A549 (cell line): Measurements from ENCODE around the gene GLT1D1.

Experiments
- CTCF ChIP-seq: fragments of >200 bp; sonication (Bioruptor Twin); formaldehyde crosslinking; IDR thresholded peaks from 3 replicates; pipeline ENCODE4 v1.5.1; 2016
- ESRRA ChIP-seq: fragments of 150-350 bp; IDR thresholded peaks from 2 replicates; pipeline ENCODE4 v1.6.1; 2014; ENCODE audit warnings: mild to moderate bottlenecking, low read length, borderline replicate concordance
- FOSL2 ChIP-seq, 2 experiments: fragments of 450-650 bp in 1 of 2; fragments of >200 bp in 1 of 2; sonication (Bioruptor Twin) in 1 of 2; formaldehyde crosslinking; IDR thresholded peaks; 2 replicates each; pipeline versions ENCODE4 v1.5.0 to v1.6.1; 2016 to 2020; ENCODE audit warnings: mild to moderate bottlenecking in 1 of 2, moderate library complexity in 1 of 2
- GATA3 ChIP-seq: IDR thresholded peaks from 2 replicates; pipeline ENCODE4 v1.6.1; 2012; ENCODE audit warnings: borderline replicate concordance
- JUNB ChIP-seq: fragments of >200 bp; sonication (Bioruptor Twin); formaldehyde crosslinking; IDR thresholded peaks from 2 replicates; pipeline ENCODE4 v1.6.1; 2016
- KDM1A ChIP-seq: fragments of 200-600 bp; sonication (generic); IDR thresholded peaks from 2 replicates; pipeline ENCODE4 v1.6.1; 2016; ENCODE audit warnings: low read depth, mild to moderate bottlenecking
- MAX ChIP-seq: IDR thresholded peaks from 2 replicates; pipeline ENCODE4 v1.6.1; 2012
- NFE2L2 ChIP-seq: fragments of 150-350 bp; conservative IDR thresholded peaks from 2 replicates; pipeline ENCODE4 v1.6.1; 2014; ENCODE audit warnings: low read length
- POLR2A ChIP-seq: IDR thresholded peaks from 2 replicates; pipeline ENCODE4 v1.6.1; 2012; ENCODE audit warnings: mild to moderate bottlenecking, low read length
- RAD21 ChIP-seq, 2 experiments: fragments of >200 bp in 1 of 2; sonication (Bioruptor Twin) in 1 of 2; formaldehyde crosslinking in 1 of 2; IDR thresholded peaks in 1 of 2; conservative IDR thresholded peaks in 1 of 2; 2 replicates in 1 of 2; 3 replicates in 1 of 2; pipeline ENCODE4 v1.6.1; 2012 to 2018; ENCODE audit warnings: inconsistent platforms in 1 of 2
- REST ChIP-seq: fragments of 200-600 bp; sonication (generic); IDR thresholded peaks from 2 replicates; pipeline ENCODE4 v1.6.1; 2016; ENCODE audit warnings: antibody characterized with exemption, mild to moderate bottlenecking, moderate library complexity
- RFX5 ChIP-seq: fragments of 450-650 bp; IDR thresholded peaks from 2 replicates; pipeline ENCODE4 v1.7.1; 2014; ENCODE audit warnings: antibody characterized with exemption, mild to moderate bottlenecking, moderate library complexity
- TP53 ChIP-seq: fragments of 250-450 bp; sonication (Bioruptor Pico); IDR thresholded peaks from 2 replicates; pipeline ENCODE4 v1.5.0; 2021; ENCODE audit warnings: mild to moderate bottlenecking, moderate library complexity
- ZFP36 ChIP-seq: fragments of 450-650 bp; IDR thresholded peaks from 2 replicates; pipeline ENCODE4 v1.6.1; 2014; ENCODE audit warnings: borderline replicate concordance; ENCODE audit not compliant: partially characterized antibody

GRCh38 chr12:128879898-128880764, 26.9 kb downstream of the GLT1D1 start:
- TF ChIP-seq CTCF (no peak), GATA3 (no peak), NFE2L2 (no peak), TP53 (CRISPR knock-in tag) (no peak), ZFP36 (no peak), MAX (no peak), ESRRA (no peak), FOSL2 (IDR thresholded peaks at IDR 0.05) (no peak), FOSL2 (CRISPR knock-in tag; IDR thresholded peaks at IDR 0.05) (no peak), KDM1A (no peak), JUNB (no peak), RAD21 (conservative IDR thresholded peaks at IDR 0.05 in 1 of 2, IDR thresholded peaks at IDR 0.05 in 1 of 2) (no peak), RFX5 (no peak), POLR2A (no peak), REST (no peak)
